OCI-LY7 (cell line): ENCODE data around the gene ATP1B3.

Experiments used
- CTCF ChIP-seq: fragments of 200-600 bp; sonication (generic); conservative IDR thresholded peaks from 2 replicates; pipeline ENCODE4 v1.5.1; 2014; ENCODE audit warnings: mild to moderate bottlenecking, antibody characterized with exemption, low read length, moderate library complexity, mixed read lengths
- EZH2phosphoT487 ChIP-seq: fragments of 200-600 bp; sonication (generic); IDR thresholded peaks from 2 replicates; pipeline ENCODE4 v1.6.1; 2018; ENCODE audit warnings: low read depth, borderline replicate concordance, mild to moderate bottlenecking, mixed run types, antibody characterized with exemption, low read length, moderate library complexity, mixed read lengths

- TF ChIP-seq CTCF (no peak), EZH2phosphoT487 (no peak)
Measured at GRCh38 chr3:141960731-141961130, 84.3 kb downstream of the ATP1B3 start.
